HL-60/S4 treated with retinoic acid at 250 ng/mL for 4 days and 3 days (cell line): ENCODE measurements around the gene JARID2.
"Not testable (repeated sequence)": the region's sequence is repeated elsewhere in the genome, so short reads cannot be mapped to it uniquely, and the experiment has no call there.

ENCODE experiments used
- in situ Hi-C: fragments of 300-500 bp; cut with MboI; formaldehyde crosslinking; loops from 2 replicates; pipeline ENCODE4 v1.7.0; 2022; ENCODE audit warnings: low sequenced_read_pairs

JARID2 gene

GRCh38 chr6:15304337-15305042 lies 58.6 kb downstream of the JARID2 start:
- in situ Hi-C loops, result no loop called here

GRCh38 chr6:15305496-15305895 lies 59.6 kb downstream of the JARID2 start:
- in situ Hi-C loops, result no loop called here

GRCh38 chr6:15305909-15306308 lies 60.0 kb downstream of the JARID2 start:
- in situ Hi-C loops, result no loop called here

GRCh38 chr6:15308435-15309213 lies 62.8 kb downstream of the JARID2 start:
- in situ Hi-C loops, result no loop called here

GRCh38 chr6:15309611-15310283 lies 63.9 kb downstream of the JARID2 start:
- in situ Hi-C loops, result no loop called here

- in situ Hi-C loops, result no loop called here
These were observed 64.8 kb downstream of the JARID2 start for GRCh38 chr6:15310680-15311079.

GRCh38 chr6:15312500-15312899 lies 66.6 kb downstream of the JARID2 start:
- in situ Hi-C loops, result no loop called here

GRCh38 chr6:15313367-15313766 lies 67.5 kb downstream of the JARID2 start:
- in situ Hi-C loops, result no loop called here

- in situ Hi-C loops, result no loop called here
These were observed 70.9 kb downstream of the JARID2 start for GRCh38 chr6:15316754-15317153.

GRCh38 chr6:15317251-15317650 lies 71.4 kb downstream of the JARID2 start:
- in situ Hi-C loops, result no loop called here

GRCh38 chr6:15317934-15318902 lies 72.3 kb downstream of the JARID2 start:
- in situ Hi-C loops, result no loop called here

- in situ Hi-C loops, result no loop called here
These were observed 73.8 kb downstream of the JARID2 start for GRCh38 chr6:15319677-15320076.

- in situ Hi-C loops, result no loop called here
These were observed 74.8 kb downstream of the JARID2 start for GRCh38 chr6:15320693-15321092.

- in situ Hi-C loops, result no loop called here
These were observed 76.3 kb downstream of the JARID2 start for GRCh38 chr6:15322184-15322583.

- in situ Hi-C loops, result no loop called here
These were observed 77.1 kb downstream of the JARID2 start for GRCh38 chr6:15322781-15323536.

GRCh38 chr6:15323611-15324010 lies 77.7 kb downstream of the JARID2 start:
- in situ Hi-C loops, result not testable (repeated sequence)

GRCh38 chr6:15324427-15324985 lies 78.6 kb downstream of the JARID2 start:
- in situ Hi-C loops, result no loop called here

GRCh38 chr6:15325540-15325955 lies 79.7 kb downstream of the JARID2 start:
- in situ Hi-C loops, result no loop called here

GRCh38 chr6:15326067-15326614 lies 80.3 kb downstream of the JARID2 start:
- in situ Hi-C loops, result no loop called here
